ENCODE data around the gene ITPR2. TPM values are rescaled to one million over a fixed set of nuclear protein-coding genes. Genes with fewer than 3 reads are reported as not detected.

ITPR2 gene
- total RNA-seq, 1 experiment from 2014 or later, result 14.3 TPM

DNA sequence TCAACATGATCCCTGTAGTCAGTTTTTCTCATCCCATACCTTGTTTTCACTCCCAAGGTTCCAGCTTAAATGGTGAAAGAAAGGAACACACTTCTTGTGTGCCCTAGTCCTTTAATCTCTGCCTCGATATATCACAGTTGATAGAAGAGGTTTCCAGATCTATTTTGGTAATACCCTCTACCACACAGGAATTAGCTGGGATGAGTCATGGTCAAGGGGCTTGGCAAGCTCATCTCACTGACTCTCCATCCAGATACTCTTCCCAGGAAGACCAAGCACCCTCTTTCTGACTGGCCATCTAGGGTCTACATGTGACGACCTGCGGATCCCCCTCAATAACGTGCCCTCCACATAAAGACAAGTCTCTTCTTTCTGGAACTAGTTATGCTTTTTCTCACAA, 277.9 kb downstream of the ITPR2 start:
- Mint-ChIP-seq H3K27ac (ENCODE audit: low read depth, unreplicated experiment) (no peak overlapping the region), H3K4me3 (ENCODE audit: unreplicated experiment) (no peak overlapping the region), H3K9me3 (ENCODE audit: unreplicated experiment) (no peaks in the 10 kb centered on the region), H3K4me1 (ENCODE audit: insufficient read depth, unreplicated experiment) (no peaks in the 10 kb centered on the region), H3K27me3 (ENCODE audit: insufficient read depth, unreplicated experiment) (no peaks in the 10 kb centered on the region), H3K36me3 (ENCODE audit: insufficient read depth, unreplicated experiment) (peaks cover 6% of the 10 kb centered on the region)
- TF ChIP-seq, protein P1, sequence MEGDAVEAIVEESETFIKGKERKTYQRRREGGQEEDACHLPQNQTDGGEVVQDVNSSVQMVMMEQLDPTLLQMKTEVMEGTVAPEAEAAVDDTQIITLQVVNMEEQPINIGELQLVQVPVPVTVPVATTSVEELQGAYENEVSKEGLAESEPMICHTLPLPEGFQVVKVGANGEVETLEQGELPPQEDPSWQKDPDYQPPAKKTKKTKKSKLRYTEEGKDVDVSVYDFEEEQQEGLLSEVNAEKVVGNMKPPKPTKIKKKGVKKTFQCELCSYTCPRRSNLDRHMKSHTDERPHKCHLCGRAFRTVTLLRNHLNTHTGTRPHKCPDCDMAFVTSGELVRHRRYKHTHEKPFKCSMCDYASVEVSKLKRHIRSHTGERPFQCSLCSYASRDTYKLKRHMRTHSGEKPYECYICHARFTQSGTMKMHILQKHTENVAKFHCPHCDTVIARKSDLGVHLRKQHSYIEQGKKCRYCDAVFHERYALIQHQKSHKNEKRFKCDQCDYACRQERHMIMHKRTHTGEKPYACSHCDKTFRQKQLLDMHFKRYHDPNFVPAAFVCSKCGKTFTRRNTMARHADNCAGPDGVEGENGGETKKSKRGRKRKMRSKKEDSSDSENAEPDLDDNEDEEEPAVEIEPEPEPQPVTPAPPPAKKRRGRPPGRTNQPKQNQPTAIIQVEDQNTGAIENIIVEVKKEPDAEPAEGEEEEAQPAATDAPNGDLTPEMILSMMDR (IDR thresholded peaks at IDR 0.05; ENCODE audit: unreplicated experiment), result no peak
- DNase-seq (ENCODE audit: unreplicated experiment), result peak; percentile 10
- BruUV-seq (replicated peaks), result no TSS peak
- intact Hi-C loops (cut with micrococcal nuclease), result no loop called here
- ChIA-PET POLR2A (no interaction called here), CTCF (interaction anchor here (0.7 kb wide), 1 partner anchor 32 kb away, joined by 4 read pairs; no protein-coding TSS in a partner anchor)

DNA sequence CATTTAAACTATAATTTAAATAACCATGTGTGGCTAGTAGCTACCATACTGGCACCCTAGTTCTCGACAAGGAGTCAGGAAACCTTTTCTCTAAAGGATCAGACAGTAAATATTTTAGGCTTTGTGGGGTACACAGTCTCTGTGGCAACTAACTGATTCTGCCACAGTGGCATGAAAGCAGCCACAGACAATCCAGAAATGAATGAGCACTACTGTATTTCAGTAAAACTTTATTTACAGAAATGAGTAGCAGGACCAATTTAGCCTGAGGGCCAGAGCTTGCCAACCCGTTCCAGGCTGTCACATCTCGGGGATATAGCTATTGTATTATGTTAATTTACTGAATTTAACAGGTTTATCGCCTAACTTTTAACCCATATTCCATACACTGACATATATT, 278.7 kb downstream of the ITPR2 start:
- Mint-ChIP-seq H3K4me1 (ENCODE audit: insufficient read depth, unreplicated experiment) (no peaks in the 10 kb centered on the region), H3K4me3 (ENCODE audit: unreplicated experiment) (no peak overlapping the region), H3K36me3 (ENCODE audit: insufficient read depth, unreplicated experiment) (peaks cover 6% of the 10 kb centered on the region), H3K27me3 (ENCODE audit: insufficient read depth, unreplicated experiment) (no peaks in the 10 kb centered on the region), H3K27ac (ENCODE audit: low read depth, unreplicated experiment) (no peak overlapping the region), H3K9me3 (ENCODE audit: unreplicated experiment) (no peaks in the 10 kb centered on the region)
- intact Hi-C loops (cut with micrococcal nuclease), result no loop called here
- no peak for DNase-seq (ENCODE audit: unreplicated experiment)
- ChIA-PET POLR2A (no interaction called here), CTCF (no interaction called here)
- no TSS peak for BruUV-seq (replicated peaks)
- TF ChIP-seq, protein P1 (IDR thresholded peaks at IDR 0.05; ENCODE audit: unreplicated experiment), result no peak

DNA sequence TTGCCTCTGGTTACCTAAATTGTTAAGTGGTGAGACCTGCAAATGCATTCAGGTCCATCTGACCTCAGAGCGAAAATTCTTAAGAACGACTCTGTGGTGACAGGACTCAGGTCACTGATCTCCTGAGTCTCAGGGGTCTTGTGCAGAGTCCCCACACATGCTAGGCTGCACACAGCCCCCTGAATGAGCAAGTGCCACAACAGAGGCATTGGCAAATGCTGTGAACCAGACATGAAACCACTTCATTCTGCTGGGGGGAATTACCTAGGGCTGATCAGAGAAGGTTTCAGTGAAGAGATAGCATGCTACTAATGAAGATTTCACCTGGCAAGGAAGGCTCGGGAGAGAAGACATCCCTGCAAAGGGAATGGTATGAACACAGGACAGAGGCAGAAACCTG, 281.6 kb downstream of the ITPR2 start:
- no peak for DNase-seq (ENCODE audit: unreplicated experiment)
- no peak overlapping the region for H3K4me3 Mint-ChIP-seq (ENCODE audit: unreplicated experiment)
- ChIA-PET CTCF (interaction anchor here (0.6 kb wide), 1 partner anchor 58 kb away, joined by 3 read pairs; no protein-coding TSS in a partner anchor), POLR2A (no interaction called here)
- TF ChIP-seq, protein P1 (IDR thresholded peaks at IDR 0.05; ENCODE audit: unreplicated experiment), result no peak
- peaks cover 6% of the 10 kb centered on the region for H3K36me3 Mint-ChIP-seq (ENCODE audit: insufficient read depth, unreplicated experiment)
- no peak overlapping the region for H3K27ac Mint-ChIP-seq (ENCODE audit: low read depth, unreplicated experiment)
- no peaks in the 10 kb centered on the region for H3K27me3 Mint-ChIP-seq (ENCODE audit: insufficient read depth, unreplicated experiment)
- no TSS peak for BruUV-seq (replicated peaks)
- H3K9me3 Mint-ChIP-seq (ENCODE audit: unreplicated experiment), result no peaks in the 10 kb centered on the region
- intact Hi-C loops (cut with micrococcal nuclease), result no loop called here
- no peaks in the 10 kb centered on the region for H3K4me1 Mint-ChIP-seq (ENCODE audit: insufficient read depth, unreplicated experiment)

DNA sequence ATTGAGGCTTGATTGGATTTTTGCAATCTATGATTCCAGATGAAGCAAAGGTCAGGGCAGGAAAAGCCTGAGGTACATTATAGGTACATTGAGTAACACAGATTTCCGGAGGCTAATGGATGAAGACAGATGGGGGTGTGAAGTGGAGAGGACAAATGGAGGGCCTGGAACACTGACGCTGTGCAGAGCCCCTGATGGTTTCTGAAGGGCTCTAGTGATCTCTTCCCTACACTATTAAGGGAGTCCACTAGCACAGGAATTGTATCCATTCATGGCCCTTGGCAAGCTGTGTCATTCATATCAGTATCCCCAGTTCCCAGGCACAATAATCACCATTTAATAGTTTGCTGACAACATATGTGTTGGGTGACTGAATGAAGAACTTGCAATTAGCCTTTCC, 284.8 kb downstream of the ITPR2 start:
- TF ChIP-seq, protein P1 (IDR thresholded peaks at IDR 0.05; ENCODE audit: unreplicated experiment), result no peak
- Mint-ChIP-seq H3K9me3 (ENCODE audit: unreplicated experiment) (no peaks in the 10 kb centered on the region), H3K27me3 (ENCODE audit: insufficient read depth, unreplicated experiment) (no peaks in the 10 kb centered on the region), H3K36me3 (ENCODE audit: insufficient read depth, unreplicated experiment) (peaks cover 6% of the 10 kb centered on the region), H3K4me1 (ENCODE audit: insufficient read depth, unreplicated experiment) (no peaks in the 10 kb centered on the region), H3K27ac (ENCODE audit: low read depth, unreplicated experiment) (no peak overlapping the region), H3K4me3 (ENCODE audit: unreplicated experiment) (no peak overlapping the region)
- no TSS peak for BruUV-seq (replicated peaks)
- POLR2A ChIA-PET, result no interaction called here
- intact Hi-C loops (cut with micrococcal nuclease), result no loop called here
- CTCF ChIA-PET, result no interaction called here
- DNase-seq (ENCODE audit: unreplicated experiment), result no peak
